Fibroblast of pulmonary artery (primary cell): Measurements from ENCODE around the gene APOF.
"Not testable (repeated sequence)": the region's sequence is repeated elsewhere in the genome, so short reads cannot be mapped to it uniquely, and the experiment has no call there.

Source experiments
- DNase-seq: peaks from one replicate; pipeline ENCODE4 v3.0.0-alpha.2; 2010; ENCODE audit warnings: low read depth
- H3K4me3 ChIP-seq: replicated peaks from 2 replicates; pipeline ENCODE4 v1.5.1; 2011; ENCODE audit warnings: low read depth, mild to moderate bottlenecking, control low read depth, low read length, moderate library complexity
- TF ChIP-seq, protein P1 (sequence below): IDR thresholded peaks from 2 replicates; pipeline ENCODE4 v1.5.1; 2011; ENCODE audit warnings: mild to moderate bottlenecking, control low read depth, low read length, inconsistent platforms; ENCODE audit errors: missing control alignments

The APOF gene

DNA sequence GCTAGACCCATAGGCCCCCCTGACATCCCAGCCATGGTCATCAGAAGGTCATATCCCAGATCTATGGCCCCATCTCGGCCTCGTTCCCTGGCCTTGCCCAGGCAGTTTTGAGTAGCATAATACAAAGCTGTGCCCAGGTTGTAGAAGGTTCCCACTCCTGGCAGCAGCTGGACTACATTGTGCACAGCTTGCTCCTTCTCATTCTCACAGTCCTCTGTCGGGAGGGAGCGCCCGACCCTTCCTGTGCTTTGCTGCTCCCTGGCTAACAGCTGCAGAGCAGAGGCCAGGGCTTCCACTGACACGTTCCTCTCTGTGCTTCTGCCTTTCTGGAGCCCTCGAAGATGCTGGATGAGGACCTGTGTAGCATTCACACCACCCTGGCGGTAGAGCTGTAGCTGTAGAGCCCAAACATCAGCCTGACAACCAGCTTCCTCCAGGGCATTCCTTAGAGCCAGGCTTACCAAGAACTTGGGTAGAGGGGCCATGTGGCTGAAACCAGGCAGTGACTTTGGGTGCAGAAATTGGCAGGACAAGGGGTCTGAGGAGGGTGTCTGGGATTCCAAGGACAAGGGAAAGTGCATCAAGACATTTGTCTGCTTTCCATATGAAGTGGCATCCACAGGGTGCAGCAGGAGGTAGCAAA, 1.0 kb downstream of the APOF start:
- no peak for DNase-seq
- TF ChIP-seq, protein P1, sequence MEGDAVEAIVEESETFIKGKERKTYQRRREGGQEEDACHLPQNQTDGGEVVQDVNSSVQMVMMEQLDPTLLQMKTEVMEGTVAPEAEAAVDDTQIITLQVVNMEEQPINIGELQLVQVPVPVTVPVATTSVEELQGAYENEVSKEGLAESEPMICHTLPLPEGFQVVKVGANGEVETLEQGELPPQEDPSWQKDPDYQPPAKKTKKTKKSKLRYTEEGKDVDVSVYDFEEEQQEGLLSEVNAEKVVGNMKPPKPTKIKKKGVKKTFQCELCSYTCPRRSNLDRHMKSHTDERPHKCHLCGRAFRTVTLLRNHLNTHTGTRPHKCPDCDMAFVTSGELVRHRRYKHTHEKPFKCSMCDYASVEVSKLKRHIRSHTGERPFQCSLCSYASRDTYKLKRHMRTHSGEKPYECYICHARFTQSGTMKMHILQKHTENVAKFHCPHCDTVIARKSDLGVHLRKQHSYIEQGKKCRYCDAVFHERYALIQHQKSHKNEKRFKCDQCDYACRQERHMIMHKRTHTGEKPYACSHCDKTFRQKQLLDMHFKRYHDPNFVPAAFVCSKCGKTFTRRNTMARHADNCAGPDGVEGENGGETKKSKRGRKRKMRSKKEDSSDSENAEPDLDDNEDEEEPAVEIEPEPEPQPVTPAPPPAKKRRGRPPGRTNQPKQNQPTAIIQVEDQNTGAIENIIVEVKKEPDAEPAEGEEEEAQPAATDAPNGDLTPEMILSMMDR = no peak
- no peak overlapping the region for H3K4me3 ChIP-seq

DNA sequence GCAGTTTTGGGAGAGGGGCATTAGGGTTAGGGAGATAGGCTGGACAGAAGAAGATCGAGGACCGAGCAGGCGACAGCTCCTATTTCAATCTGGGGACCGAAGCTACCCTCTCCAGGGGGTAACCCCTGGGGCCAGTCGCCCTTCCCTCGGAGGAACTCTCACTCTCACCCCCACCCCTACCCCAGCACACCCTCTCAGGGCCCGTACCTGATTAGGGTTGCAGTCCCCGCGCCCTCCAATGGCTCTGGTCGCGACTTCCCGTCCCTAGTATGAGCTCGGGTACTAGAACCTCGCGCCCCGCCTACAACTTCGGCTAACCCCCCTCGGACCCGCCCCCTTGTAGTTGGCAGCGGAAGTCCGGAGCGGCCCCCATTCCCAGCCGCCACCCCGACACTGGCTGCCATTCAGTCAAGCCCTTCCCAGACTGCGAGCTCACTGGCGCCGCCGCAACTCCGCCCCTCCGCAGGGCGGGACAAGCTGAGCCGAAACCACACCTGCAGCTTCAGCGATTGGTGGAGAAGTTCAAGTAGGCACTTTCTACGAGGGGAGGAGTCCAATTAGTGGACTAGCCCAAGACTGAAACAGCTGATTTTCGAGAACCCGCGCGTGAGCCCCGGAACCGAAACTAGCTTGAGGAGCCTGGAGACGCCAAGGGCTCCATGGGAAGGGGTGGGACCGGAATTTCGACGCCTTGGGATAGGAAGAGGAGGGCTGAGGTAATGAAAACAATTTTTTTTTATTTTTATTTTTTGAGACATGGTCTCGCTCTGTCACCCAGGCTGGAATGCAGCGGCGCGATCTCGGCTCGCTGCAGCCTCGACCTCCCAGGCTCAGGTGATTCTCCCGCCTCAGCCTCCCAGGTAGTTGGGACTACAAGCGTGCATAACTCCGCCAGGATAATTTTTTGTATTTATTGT, 2.5 kb downstream of the APOF start, which contains the start of gene STAT2:
TSS of gene STAT2 (minus strand) at position 257 of the 917 bp plus-strand sequence. CDS start 3,536 bp downstream, outside the sequence.
- peak within 1 kb of the TSS; percentile 99 for H3K4me3 ChIP-seq
- TF ChIP-seq, protein P1 = no peak
- peak; percentile 100 for DNase-seq

DNA sequence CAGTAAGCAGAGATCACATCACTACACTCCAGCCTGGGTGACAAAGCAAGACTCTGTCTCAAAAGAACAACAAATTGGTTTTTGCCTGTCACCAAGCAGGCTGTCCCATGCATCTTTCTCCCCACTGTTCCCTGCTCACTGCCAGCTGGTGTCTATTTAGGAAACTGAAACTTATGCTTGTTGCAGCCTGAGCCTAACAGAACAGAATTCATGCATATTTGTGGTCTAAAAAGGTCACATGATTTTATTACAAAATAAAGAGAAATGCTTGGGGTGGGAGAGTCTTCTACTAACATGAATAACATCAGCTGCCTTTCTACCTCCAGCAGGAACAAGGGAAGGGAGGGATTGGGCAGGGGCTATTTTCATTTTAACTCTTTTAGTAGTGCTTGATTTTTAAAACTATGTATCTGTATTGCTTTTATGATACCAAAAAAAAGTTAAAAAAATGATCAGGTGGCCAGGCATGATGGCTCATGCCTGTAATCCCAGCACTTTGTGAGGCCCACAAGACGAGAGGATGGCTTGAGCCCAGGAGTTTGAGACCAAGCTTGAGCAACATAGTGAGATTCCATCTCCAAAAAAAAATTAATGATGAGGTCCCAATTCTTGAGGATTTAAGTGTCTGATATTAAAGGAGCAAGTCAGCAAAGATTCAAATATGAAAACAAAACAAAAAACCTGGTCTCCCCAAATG, 3.7 kb downstream of the APOF start:
- DNase-seq = peak; percentile 83
- peak overlapping the region; percentile 99 for H3K4me3 ChIP-seq
- TF ChIP-seq, protein P1 = no peak

DNA sequence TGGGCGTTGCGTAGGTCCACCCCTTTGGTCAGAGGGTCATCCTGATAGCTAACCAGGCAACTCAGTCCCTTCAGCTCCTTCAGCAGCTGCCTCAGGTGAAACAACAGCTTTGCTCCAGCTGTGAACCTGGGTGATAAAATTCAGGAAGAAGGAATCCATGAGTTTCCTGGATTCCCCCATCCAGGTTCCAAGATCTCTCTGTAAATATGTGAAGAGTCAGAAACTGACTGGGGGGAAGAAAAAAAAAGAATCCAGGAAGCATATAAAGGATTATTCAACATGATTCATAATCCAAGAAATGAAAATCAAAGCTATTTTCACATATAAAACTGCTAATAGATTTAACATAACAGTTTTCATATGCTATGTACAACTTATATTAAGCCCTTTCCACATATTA, 11.3 kb downstream of the APOF start:
- TF ChIP-seq, protein P1 = no peak
- DNase-seq = no peak

DNA sequence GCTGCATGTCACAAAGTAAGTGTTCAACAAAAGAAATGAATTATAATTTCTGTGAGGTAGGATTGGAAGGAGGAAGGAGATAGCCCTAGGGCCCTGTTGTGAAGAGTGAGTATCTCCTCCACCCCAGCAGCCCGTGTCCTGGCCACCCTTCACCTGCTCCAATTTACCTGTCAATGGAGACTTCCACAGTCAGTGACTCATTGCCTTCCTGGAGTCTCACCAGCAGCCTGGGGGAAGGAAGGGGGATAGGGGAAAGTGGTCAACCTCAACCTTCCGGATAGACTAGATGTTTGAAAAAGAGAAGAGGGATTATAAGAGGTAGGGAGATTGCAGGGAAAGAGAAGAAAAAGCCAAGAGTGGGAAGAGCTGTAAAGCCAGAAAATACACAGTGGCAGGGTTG, 12.0 kb downstream of the APOF start:
- no peak overlapping the region for H3K4me3 ChIP-seq
- no peak for DNase-seq
- TF ChIP-seq, protein P1 = no peak

More for the DNA sequence above, 11.3 kb downstream of the APOF start:
- H3K4me3 ChIP-seq = no peak overlapping the region

DNA sequence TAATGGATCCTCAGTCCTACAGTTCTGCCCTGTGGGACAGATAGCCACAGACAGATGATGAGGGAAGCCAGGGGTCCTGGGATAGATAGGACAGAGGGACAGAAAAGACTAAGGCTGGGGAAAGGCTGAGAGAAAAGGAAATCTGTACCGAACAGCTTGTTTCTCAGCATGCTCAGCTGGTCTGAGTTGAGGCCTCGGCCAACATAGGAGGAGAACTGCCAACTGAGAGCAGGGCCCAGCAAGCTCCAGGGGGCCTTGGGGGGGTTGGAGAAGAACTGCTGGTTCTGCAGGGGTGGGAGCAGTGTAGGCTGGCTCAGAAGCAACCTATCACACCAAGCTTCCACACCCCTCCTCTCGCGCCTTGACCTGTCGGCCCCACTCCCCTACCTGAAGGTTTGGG, 13.9 kb downstream of the APOF start:
- no peak for DNase-seq
- TF ChIP-seq, protein P1 = no peak
- no peak overlapping the region for H3K4me3 ChIP-seq

DNA sequence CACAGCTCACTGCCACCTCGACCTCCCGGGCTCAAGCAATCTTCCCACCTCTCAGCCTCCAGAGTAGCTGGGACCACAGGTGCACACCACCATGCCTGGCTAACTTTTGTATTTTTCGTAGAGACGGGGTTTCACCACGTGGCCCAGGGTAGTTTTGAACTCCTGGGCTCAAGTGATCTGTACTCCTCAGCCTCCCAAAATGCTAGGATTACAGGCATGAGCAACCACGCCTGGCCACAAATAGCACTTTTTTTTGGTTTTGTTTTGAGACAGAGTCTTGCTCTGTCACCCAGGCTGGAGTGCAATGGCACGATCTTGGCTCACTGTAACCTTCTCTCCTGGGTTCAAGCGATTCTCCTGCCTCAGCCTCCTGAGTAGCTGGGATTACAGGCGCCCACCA, 15.4 kb downstream of the APOF start:
- not testable (repeated sequence) for H3K4me3 ChIP-seq, DNase-seq
